GM12878 (cell line): ENCODE measurements around the gene SULT6B1. TPM values are rescaled to one million over a fixed set of nuclear protein-coding genes. Genes with fewer than 3 reads are reported as not detected.

Source experiments
- BRCA1 ChIP-seq: IDR thresholded peaks from 2 replicates; pipeline ENCODE4 v1.6.1; 2011; ENCODE audit warnings: low read depth, low read length, improper control_type of control experiment
- CHD4 ChIP-seq: fragments of 200-600 bp; sonication (generic); IDR thresholded peaks from 2 replicates; pipeline ENCODE4 v1.6.1; 2016; ENCODE audit warnings: mild to moderate bottlenecking
- EP300 ChIP-seq, 2 experiments: fragments of 150-350 bp in 1 of 2; IDR thresholded peaks; 2 replicates each; pipeline ENCODE4 v1.6.1; 2011 to 2012; ENCODE audit warnings: low read depth in 2 of 2, low read length in 2 of 2, borderline replicate concordance in 1 of 2, improper control_type of control experiment in 1 of 2, inconsistent platforms in 1 of 2; ENCODE audit not compliant: control insufficient read depth in 1 of 2
- GABPA ChIP-seq: IDR thresholded peaks from 2 replicates; pipeline ENCODE4 v1.6.1; 2014; ENCODE audit warnings: antibody characterized with exemption, low read depth, mild to moderate bottlenecking, inconsistent platforms
- KDM1A ChIP-seq: fragments of 200-600 bp; sonication (generic); IDR thresholded peaks from 2 replicates; pipeline ENCODE4 v1.6.1; 2016; ENCODE audit warnings: borderline replicate concordance
- MEF2B ChIP-seq: fragments of 450-650 bp; IDR thresholded peaks from 2 replicates; pipeline ENCODE4 v1.6.1; 2018; ENCODE audit warnings: mild to moderate bottlenecking, moderate library complexity; ENCODE audit not compliant: partially characterized antibody, poor library complexity, severe bottlenecking
- MTA2 ChIP-seq: fragments of 450-650 bp; IDR thresholded peaks from 2 replicates; pipeline ENCODE4 v1.6.1; 2016; ENCODE audit warnings: low read depth, mild to moderate bottlenecking, moderate library complexity
- SIN3A ChIP-seq: IDR thresholded peaks from 2 replicates; pipeline ENCODE4 v1.6.1; 2012; ENCODE audit warnings: low read depth, low read length, improper control_type of control experiment
- SIX5 ChIP-seq: IDR thresholded peaks from 2 replicates; pipeline ENCODE4 v1.6.1; 2011; ENCODE audit warnings: mild to moderate bottlenecking, low read depth, low read length, moderate library complexity; ENCODE audit not compliant: severe bottlenecking
- polyA plus RNA-seq, 11 experiments: library from polyadenylated mRNA; depleted of rRNA in 4 of 11; unstranded in 6 of 11; stranded (reverse) in 5 of 11; fragments of >200 nt; fragmentation: Nextera tagmentation in 4 of 11; fragmentation: Illumina TruSeq in 1 of 11; extraction: Ambion mirVana in 4 of 11; extraction: Trizol in 1 of 11; gene quantifications; 1 replicate in 1 of 11; 2 replicates in 10 of 11; pipeline versions ENCODE4 v1.2.1 to v1.2.3, GENCODE V29; 2011 to 2016; ENCODE audit warnings: inconsistent platforms in 2 of 11, missing spikeins in 2 of 11, low read depth in 1 of 11
- total RNA-seq, 4 experiments: library from RNA; depleted of rRNA in 3 of 4; stranded (reverse); fragments of >200 nt in 3 of 4; fragmentation: Illumina TruSeq in 1 of 4; extraction: Trizol in 1 of 4; gene quantifications; 2 replicates each; pipeline versions ENCODE4 v1.2.1 to v1.2.3, GENCODE V29; 2013 to 2021
- TF ChIP-seq, protein P1 (sequence below): IDR thresholded peaks from 2 replicates; pipeline ENCODE4 v1.6.1; 2012; ENCODE audit warnings: mild to moderate bottlenecking, low read depth, low read length
- TF ChIP-seq, protein P2 (sequence below): IDR thresholded peaks from 2 replicates; pipeline ENCODE4 v1.6.1; 2011; ENCODE audit warnings: borderline replicate concordance, low read depth, mild to moderate bottlenecking, moderate library complexity, mixed read lengths, low read length; ENCODE audit not compliant: insufficient read depth; ENCODE audit errors: extremely low read length

Gene SULT6B1
- total and polyA plus RNA-seq, 10 of the 15 experiments (the other 5 are each of a cell fraction or from before 2014, with no cell fraction given): not detected

DNA sequence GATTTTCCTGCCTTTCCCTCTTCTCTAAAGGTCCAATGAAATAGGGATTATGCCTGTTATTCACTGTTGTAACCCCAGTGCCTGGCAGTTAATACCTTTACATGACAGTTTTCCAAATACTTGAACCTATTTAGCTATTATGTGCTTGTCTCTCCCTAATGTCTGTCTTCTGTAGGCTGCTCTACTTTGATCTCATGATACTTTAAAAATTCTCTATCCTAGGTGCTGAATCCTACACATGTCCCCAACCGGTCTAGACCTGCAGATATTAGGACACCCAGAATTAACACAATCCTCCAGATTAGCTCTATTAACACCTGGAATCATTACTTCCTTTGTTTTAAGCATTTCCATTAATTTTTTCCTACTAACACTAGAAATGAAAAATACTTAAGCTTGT, 35.6 kb upstream of the SULT6B1 start (continued):
- TF ChIP-seq SIX5: no peak
- no peak for TF ChIP-seq MTA2
- TF ChIP-seq, protein P1, sequence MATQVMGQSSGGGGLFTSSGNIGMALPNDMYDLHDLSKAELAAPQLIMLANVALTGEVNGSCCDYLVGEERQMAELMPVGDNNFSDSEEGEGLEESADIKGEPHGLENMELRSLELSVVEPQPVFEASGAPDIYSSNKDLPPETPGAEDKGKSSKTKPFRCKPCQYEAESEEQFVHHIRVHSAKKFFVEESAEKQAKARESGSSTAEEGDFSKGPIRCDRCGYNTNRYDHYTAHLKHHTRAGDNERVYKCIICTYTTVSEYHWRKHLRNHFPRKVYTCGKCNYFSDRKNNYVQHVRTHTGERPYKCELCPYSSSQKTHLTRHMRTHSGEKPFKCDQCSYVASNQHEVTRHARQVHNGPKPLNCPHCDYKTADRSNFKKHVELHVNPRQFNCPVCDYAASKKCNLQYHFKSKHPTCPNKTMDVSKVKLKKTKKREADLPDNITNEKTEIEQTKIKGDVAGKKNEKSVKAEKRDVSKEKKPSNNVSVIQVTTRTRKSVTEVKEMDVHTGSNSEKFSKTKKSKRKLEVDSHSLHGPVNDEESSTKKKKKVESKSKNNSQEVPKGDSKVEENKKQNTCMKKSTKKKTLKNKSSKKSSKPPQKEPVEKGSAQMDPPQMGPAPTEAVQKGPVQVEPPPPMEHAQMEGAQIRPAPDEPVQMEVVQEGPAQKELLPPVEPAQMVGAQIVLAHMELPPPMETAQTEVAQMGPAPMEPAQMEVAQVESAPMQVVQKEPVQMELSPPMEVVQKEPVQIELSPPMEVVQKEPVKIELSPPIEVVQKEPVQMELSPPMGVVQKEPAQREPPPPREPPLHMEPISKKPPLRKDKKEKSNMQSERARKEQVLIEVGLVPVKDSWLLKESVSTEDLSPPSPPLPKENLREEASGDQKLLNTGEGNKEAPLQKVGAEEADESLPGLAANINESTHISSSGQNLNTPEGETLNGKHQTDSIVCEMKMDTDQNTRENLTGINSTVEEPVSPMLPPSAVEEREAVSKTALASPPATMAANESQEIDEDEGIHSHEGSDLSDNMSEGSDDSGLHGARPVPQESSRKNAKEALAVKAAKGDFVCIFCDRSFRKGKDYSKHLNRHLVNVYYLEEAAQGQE: peak; percentile 68; the same call in 1 of the 2 replicates
- TF ChIP-seq BRCA1: no peak
- TF ChIP-seq CHD4: no peak
- no peak for TF ChIP-seq EP300 (IDR thresholded peaks at IDR 0.05; ENCODE audit: borderline replicate concordance in 1 of 2, control insufficient read depth in 1 of 2, low read depth in 2 of 2, low read length in 2 of 2)
- TF ChIP-seq, protein P2, sequence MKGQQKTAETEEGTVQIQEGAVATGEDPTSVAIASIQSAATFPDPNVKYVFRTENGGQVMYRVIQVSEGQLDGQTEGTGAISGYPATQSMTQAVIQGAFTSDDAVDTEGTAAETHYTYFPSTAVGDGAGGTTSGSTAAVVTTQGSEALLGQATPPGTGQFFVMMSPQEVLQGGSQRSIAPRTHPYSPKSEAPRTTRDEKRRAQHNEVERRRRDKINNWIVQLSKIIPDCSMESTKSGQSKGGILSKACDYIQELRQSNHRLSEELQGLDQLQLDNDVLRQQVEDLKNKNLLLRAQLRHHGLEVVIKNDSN: no peak
- TF ChIP-seq KDM1A: no peak
- no peak for TF ChIP-seq GABPA
- TF ChIP-seq SIN3A: peak; percentile 53; the same call in 1 of the 2 replicates
- TF ChIP-seq MEF2B: no peak
